ENCODE measurements around the gene MOCS1.
A peak's percentile ranks its signal among the peaks of the same experiment; 100 is the strongest.

The MOCS1 gene

GRCh38 chr6:39876111-39876510, 58.2 kb downstream of the MOCS1 start:
- no peak for DNase-seq (ENCODE audit: low read depth)

GRCh38 chr6:39873439-39873838, 60.8 kb downstream of the MOCS1 start:
- no peak for DNase-seq (ENCODE audit: low read depth)

DNA sequence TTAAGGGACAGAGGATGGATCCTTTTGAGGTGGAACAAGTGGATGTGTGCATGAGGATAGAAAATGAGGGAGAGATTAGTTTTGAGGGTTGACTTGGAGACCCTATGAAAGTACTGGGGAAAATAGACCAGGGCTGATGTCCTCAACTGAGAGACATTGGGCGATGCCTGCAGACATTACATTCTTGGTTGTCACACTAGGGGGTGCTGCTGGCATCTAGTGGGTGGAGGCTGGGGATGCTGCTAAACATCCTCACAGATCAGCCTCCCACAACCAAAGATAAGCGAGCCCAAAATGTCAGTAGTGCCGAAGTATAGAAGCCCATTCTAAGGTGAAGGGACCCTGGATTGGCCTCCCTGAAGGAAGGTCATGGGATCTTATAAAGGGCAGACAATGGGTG, 63.3 kb downstream of the MOCS1 start:
- DNase-seq (ENCODE audit: low read depth) = no peak

DNA sequence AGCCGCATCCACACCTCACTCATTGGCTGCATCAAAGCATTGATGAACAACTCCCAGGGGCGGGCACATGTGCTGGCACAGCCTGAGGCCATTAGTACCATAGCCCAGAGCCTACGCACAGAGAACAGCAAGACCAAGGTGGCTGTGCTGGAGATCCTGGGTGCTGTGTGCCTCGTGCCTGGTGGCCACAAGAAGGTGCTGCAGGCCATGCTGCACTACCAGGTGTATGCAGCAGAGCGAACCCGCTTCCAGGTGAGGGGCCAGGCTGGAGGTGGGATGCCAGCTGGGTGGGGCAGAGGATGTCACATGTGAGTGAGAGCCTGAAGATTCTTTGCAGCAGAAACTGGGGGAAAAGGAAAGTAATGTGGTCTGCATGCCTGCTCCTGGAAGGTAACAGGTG, 66.7 kb downstream of the MOCS1 start:
- no peak for DNase-seq (ENCODE audit: low read depth)

GRCh38 chr6:39865011-39865888, 69.0 kb downstream of the MOCS1 start:
- peak; percentile 44 for DNase-seq (ENCODE audit: low read depth)

GRCh38 chr6:39861663-39862062, 72.6 kb downstream of the MOCS1 start:
- no peak for DNase-seq (ENCODE audit: low read depth)

DNA sequence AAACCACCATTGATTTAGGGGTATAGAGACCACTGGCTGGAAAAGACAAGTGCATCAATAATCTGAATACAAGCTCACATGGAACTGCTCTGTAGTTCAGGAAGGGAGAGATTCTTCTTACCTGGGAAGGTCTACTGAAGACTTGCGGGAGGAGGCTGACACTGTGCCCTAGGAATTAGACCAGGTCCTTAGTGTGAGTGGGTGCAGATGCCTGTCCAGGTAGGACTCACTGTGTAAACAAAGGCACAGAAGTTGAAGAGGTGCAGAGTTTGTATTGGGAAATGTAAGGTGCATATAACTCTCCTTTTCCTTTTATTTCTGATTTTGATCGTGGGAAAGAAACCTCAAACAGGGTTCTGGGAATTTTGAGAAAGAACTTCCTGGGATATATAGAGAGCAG, 75.2 kb downstream of the MOCS1 start:
- DNase-seq (ENCODE audit: low read depth) = no peak

GRCh38 chr6:39855356-39855995, 78.8 kb downstream of the MOCS1 start:
- no peak for DNase-seq (ENCODE audit: low read depth)

Data from activated T-cell treated with anti-CD3 and anti-CD28 coated beads for 24 hours (primary cell).